ENCODE measurements around the gene CTDSPL. TPM values are rescaled to one million over a fixed set of nuclear protein-coding genes. Genes with fewer than 3 reads are reported as not detected.

CTDSPL gene
- total RNA-seq, 2 donors from 2014 or later: 27.8 to 30.7 TPM

DNA sequence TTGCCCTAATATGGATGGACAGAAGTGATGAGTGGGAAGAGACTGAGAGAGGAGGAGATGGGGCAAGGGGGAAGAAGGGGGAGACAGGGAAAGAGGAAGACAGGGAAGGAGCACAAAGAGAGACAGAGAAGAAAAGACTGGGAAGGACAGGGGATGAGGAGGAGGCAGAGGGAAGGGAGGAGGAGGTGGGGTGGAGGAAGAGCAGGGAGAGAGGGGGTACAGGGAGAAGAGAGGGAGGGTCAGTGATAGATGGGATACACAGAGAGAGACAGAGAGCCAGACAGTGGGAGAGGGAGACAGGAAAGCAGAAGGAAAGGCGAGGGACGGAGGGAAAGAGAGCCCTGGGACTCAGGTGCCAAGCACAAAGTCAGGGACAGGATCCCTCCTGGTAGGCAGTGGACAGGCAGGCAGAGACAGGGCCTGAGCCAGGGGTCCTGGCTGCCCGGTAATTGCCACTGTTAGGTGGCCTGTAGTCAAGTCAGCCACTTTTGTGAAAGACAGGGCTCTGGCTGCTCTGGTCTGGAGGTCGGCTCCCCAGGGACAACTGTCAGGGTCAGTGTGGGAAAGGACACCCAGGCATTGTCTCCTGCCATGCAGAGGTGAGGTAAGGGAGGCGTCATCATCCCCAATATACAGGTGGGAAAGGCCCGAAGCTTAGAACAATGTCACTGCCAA lies 138.7 kb downstream of the CTDSPL start:
- DNase-seq: peak; percentile 39
- Mint-ChIP-seq H3K36me3 (ENCODE audit: low read depth) (peaks cover 39% of the 10 kb centered on the region), H3K9me3 (no peaks in the 10 kb centered on the region), H3K4me1 (peaks cover 20% of the 10 kb centered on the region), H3K27ac (no peak overlapping the region), H3K27me3 (ENCODE audit: insufficient read depth) (no peaks in the 10 kb centered on the region), H3K4me3 (no peak overlapping the region)
- no peak overlapping the region for H3K4me3 ChIP-seq (ENCODE audit: low read length)
- TF ChIP-seq CTCF (conservative IDR thresholded peaks at IDR 0.05): no peak
- WGBS, 2 experiments (ENCODE audit: insufficient coverage in 1 of 2, insufficient read length in 1 of 2): 90 to 94% methylated on average over 5 to 6 of the region's 6 CpGs
- no peak overlapping the region for H3K9ac ChIP-seq (ENCODE audit: extremely low read depth, low read length, poor library complexity, severe bottlenecking)
- H3K27me3 ChIP-seq (ENCODE audit: control insufficient read depth, insufficient read depth, low read length, poor library complexity, severe bottlenecking): no peaks in the 10 kb centered on the region
- no peaks in the 10 kb centered on the region for H3K36me3 ChIP-seq (ENCODE audit: control insufficient read depth, insufficient read depth, low read length)
- H3K27ac ChIP-seq (ENCODE audit: low read depth, low read length): no peak overlapping the region
- H3K9me3 ChIP-seq (ENCODE audit: control insufficient read depth, low read length): no peaks in the 10 kb centered on the region
- H3K4me1 ChIP-seq (ENCODE audit: control insufficient read depth, insufficient read depth, low read length): peaks cover 8% of the 10 kb centered on the region

GRCh38 chr3:38000965-38001455 lies 139.3 kb downstream of the CTDSPL start:
- H3K9ac ChIP-seq (ENCODE audit: extremely low read depth, low read length, poor library complexity, severe bottlenecking): no peak overlapping the region
- 91 to 100% methylated on average over 2 to 6 of the region's 6 CpGs for WGBS, 2 experiments (ENCODE audit: insufficient coverage in 1 of 2, insufficient read length in 1 of 2)
- no peaks in the 10 kb centered on the region for H3K9me3 ChIP-seq (ENCODE audit: control insufficient read depth, low read length)
- H3K27ac ChIP-seq (ENCODE audit: low read depth, low read length): no peak overlapping the region
- H3K4me1 ChIP-seq (ENCODE audit: control insufficient read depth, insufficient read depth, low read length): peaks cover 8% of the 10 kb centered on the region
- Mint-ChIP-seq H3K27ac (no peak overlapping the region), H3K27me3 (ENCODE audit: insufficient read depth) (no peaks in the 10 kb centered on the region), H3K4me3 (no peak overlapping the region), H3K4me1 (peaks cover 15% of the 10 kb centered on the region), H3K9me3 (no peaks in the 10 kb centered on the region), H3K36me3 (ENCODE audit: low read depth) (peaks cover 35% of the 10 kb centered on the region)
- no peaks in the 10 kb centered on the region for H3K36me3 ChIP-seq (ENCODE audit: control insufficient read depth, insufficient read depth, low read length)
- no peaks in the 10 kb centered on the region for H3K27me3 ChIP-seq (ENCODE audit: control insufficient read depth, insufficient read depth, low read length, poor library complexity, severe bottlenecking)
- H3K4me3 ChIP-seq (ENCODE audit: low read length): no peak overlapping the region
- peak; percentile 40 for DNase-seq
- no peak for TF ChIP-seq CTCF (conservative IDR thresholded peaks at IDR 0.05)

GRCh38 chr3:38001456-38002081 lies 139.9 kb downstream of the CTDSPL start:
- Histone ChIP-seq H3K4me1 (ENCODE audit: control insufficient read depth, insufficient read depth, low read length) (peaks cover 8% of the 10 kb centered on the region), H3K36me3 (ENCODE audit: control insufficient read depth, insufficient read depth, low read length) (no peaks in the 10 kb centered on the region), H3K27me3 (ENCODE audit: control insufficient read depth, insufficient read depth, low read length, poor library complexity, severe bottlenecking) (no peaks in the 10 kb centered on the region), H3K9ac (ENCODE audit: extremely low read depth, low read length, poor library complexity, severe bottlenecking) (no peak overlapping the region), H3K4me3 (ENCODE audit: low read length) (no peak overlapping the region), H3K27ac (ENCODE audit: low read depth, low read length) (no peak overlapping the region), H3K9me3 (ENCODE audit: control insufficient read depth, low read length) (no peaks in the 10 kb centered on the region)
- DNase-seq: peak; percentile 88
- Mint-ChIP-seq H3K4me1 (peaks cover 15% of the 10 kb centered on the region), H3K27ac (no peak overlapping the region), H3K27me3 (ENCODE audit: insufficient read depth) (no peaks in the 10 kb centered on the region), H3K36me3 (ENCODE audit: low read depth) (peaks cover 31% of the 10 kb centered on the region), H3K4me3 (no peak overlapping the region), H3K9me3 (no peaks in the 10 kb centered on the region)
- WGBS, 2 experiments (ENCODE audit: insufficient coverage in 1 of 2, insufficient read length in 1 of 2): 83 to 88% methylated on average over 6 to 9 of the region's 9 CpGs
- TF ChIP-seq CTCF (conservative IDR thresholded peaks at IDR 0.05): peak; percentile 69

Measured in endodermal cell (in vitro differentiated cells).